ENCODE data around the gene SORCS2. TPM values are rescaled to one million over a fixed set of nuclear protein-coding genes. Genes with fewer than 3 reads are reported as not detected.

SORCS2 gene
- total RNA-seq, 1 experiment from 2014 or later = 0.91 TPM

- no peak for DNase-seq (ENCODE audit: low read depth)
Measured at GRCh38 chr4:7741946-7742806, 549.8 kb downstream of the SORCS2 start.

GRCh38 chr4:7742807-7743280 is 550.5 kb downstream of the SORCS2 start:
- no peak for DNase-seq (ENCODE audit: low read depth)

- no peak for DNase-seq (ENCODE audit: low read depth)
Measured at GRCh38 chr4:7744142-7744804, 551.9 kb downstream of the SORCS2 start.

DNA sequence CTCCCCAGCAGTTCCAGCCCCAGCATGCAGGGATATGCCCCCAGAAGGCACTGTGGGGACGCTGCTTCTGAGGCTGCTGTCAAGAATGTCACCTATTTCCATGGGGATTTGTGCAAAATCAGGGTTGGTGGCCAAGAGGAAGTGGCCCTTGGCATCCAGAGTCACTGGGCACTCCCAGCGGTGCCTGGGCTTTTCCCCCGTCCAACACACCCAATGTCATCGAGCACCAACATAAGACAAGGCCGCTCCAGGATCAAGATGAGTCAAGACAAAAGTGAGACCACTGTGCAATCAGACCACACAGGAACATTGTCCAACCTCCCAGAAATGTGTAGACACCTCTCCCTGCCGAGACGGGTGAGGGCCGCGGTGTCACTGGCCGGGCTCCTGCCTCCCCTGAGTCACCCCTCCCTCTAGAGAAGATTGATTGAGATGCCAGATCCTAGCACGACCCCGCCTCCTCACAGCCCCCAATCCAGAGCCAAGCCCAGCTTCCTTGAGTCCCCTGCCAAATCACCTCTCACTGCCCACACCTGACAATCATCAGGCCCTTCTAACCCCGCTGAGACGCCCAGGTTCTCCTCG is 553.1 kb downstream of the SORCS2 start:
- DNase-seq (ENCODE audit: low read depth) = no peak

GRCh38 chr4:7746351-7747061 is 554.2 kb downstream of the SORCS2 start:
- DNase-seq (ENCODE audit: low read depth) = no peak

- no peak for DNase-seq (ENCODE audit: low read depth)
Measured at GRCh38 chr4:7747062-7747385, 554.7 kb downstream of the SORCS2 start.

- DNase-seq (ENCODE audit: low read depth) = no peak
Measured at GRCh38 chr4:7747566-7747965, 555.2 kb downstream of the SORCS2 start.

DNA sequence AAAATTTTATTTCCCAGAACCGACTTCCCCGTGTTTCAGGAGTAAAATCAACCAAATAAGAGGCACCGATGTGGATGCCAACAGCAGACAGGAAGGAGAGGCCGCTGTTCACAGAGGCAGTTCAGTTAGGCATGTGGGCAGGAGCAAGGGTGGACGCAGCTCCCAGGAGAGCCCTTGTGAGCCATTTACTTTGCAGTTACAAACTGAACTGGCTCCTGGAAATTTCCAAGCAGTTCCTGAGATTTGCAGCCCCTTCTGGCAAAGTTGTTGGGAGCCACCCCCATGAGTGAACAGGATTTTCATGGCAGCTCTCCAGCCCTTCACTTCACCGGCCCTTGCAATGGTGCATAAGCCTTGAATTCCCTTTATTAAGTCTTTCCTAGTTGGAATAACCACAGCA is 558.2 kb downstream of the SORCS2 start:
- DNase-seq (ENCODE audit: low read depth) = no peak

DNA sequence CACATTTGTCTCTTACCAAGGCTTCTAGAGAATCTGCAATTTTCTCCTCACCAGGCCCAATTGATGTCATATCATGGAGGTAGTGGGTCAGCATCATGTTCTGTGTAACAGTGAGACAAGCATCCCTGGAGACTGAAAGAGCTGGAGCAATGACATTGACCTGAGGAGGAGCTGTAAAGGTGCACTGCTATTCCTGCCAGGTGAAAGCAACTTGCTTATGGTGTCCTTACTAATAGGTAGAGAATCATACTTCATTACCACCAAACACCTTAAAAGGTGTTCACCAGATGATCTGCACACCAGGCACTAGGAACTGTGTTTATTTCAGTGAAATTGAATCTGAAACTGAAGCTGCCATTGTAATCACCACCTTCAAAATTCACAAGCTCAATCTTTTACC is 558.6 kb downstream of the SORCS2 start:
- DNase-seq (ENCODE audit: low read depth) = no peak

DNA sequence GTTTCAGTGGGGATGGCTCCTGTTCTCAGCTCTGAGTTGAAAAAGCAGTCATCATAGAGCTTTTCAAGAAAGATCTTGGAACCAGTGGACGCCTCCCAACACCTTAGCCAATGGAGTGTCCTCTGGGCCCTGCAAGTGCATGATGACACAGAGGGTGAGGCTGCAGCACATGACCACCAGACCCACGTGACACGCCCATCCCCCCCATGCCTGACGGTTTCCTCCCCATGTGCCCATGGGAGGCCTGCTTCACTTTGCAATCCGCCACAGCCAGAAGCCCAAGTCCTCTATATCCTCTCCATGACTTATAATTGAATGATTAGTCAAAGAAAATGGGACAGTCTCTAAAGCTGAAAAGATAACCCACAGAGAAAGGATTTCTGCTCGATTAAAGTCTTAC is 560.3 kb downstream of the SORCS2 start:
- peak; percentile 39 for DNase-seq (ENCODE audit: low read depth)

DNA sequence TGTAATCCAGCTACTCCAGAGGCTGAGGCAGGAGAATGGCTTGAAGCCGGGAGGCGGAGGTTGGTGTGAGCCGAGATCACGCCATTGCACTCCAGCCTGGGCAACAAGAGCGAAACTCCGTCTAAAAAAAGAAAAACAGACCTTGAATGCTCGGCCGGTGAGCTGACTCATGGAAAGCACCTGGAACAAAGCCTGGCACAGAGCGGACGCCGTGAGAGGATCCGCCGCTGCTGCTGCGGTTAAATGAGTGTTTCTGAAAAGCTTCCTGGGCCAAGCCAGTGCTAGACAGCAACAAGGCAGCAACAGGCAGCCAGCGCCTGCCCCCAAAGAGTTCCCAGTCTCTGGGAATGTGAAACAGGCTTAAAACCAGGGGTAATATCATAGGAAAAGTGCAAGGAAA is 560.9 kb downstream of the SORCS2 start:
- DNase-seq (ENCODE audit: low read depth) = peak; percentile 58

- DNase-seq (ENCODE audit: low read depth) = no peak
Measured at GRCh38 chr4:7753931-7754465, 561.7 kb downstream of the SORCS2 start.

- DNase-seq (ENCODE audit: low read depth) = no peak
Measured at GRCh38 chr4:7754565-7755262, 562.4 kb downstream of the SORCS2 start.

DNA sequence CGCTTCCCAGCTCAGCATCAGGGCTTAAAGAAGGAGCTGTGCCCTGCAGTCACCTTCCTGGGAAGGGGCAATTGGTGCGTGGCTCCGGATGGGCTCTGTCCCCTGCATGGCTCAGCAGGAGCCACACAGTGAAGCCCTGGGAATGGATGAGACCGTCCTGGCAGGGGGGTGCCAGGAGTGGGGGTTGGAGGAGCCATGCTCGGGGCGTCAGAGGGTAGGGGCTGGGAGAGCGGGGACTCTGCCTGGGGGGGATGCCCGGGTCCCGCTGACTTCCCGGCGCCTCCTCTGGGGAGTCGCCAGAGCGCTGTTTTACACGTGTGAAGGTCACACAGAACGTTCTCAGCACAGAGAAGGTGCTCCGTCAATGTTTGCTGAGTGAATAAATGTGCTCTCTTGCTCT is 563.2 kb downstream of the SORCS2 start:
- DNase-seq (ENCODE audit: low read depth) = no peak

DNA sequence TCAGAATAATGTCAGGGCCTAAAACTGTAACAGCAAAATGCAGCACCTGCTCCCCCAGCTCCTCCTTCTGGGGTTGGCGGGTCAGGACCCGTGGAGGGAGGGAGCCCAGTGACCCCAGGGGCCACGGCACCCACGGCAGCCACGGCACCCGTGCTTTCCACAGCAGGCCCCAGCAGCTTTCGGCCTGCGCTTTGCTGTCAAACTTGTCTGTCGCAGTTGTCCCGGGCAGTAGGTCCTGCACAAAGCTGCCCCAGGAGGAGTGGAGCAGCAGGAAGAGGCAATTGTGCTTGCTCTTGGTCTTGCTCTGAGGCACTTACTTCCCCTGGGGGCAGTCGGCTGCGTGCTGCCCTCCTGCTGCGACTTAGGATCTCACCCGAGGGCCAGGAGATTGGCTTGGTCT is 563.7 kb downstream of the SORCS2 start:
- DNase-seq (ENCODE audit: low read depth) = no peak

DNA sequence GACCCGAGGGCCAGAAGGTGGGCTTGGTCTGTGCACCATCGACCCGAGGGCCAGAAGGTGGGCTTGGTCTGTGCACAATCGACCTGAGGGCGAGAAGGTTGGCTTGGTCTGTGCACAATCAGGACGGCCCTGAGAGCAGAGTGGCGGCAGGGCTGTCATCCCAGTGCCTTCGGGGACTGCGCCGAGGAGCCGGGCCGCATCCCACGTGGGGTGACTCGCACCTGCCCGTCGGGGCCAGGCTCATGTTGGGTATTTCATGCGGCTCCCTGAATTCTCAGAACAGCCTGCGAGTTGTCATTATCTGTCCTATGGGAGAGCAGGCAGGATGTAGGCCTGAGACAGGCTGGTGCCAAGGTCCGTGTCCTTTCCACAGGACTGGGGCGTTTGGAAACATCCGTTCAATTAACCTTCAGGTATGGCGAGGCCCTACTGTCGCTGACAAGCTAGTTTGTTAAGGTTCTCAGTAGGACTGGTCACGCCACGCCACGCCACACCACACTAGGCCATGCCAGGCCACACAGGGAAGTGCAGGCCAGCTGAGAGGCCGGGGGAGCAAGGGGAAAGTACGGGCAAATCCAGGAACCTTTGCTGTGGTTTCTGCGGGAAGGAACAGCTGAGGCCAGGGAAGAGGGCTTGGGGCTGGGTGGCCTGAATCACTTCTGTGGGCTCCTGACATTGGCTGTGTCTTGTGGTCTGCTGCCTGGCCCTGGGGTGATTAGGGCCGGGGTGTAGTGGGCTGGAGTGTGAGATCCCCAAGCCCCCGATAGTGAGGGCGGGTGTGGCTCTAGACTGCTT is 564.4 kb downstream of the SORCS2 start:
- peak; percentile 37 for DNase-seq (ENCODE audit: low read depth)

DNA sequence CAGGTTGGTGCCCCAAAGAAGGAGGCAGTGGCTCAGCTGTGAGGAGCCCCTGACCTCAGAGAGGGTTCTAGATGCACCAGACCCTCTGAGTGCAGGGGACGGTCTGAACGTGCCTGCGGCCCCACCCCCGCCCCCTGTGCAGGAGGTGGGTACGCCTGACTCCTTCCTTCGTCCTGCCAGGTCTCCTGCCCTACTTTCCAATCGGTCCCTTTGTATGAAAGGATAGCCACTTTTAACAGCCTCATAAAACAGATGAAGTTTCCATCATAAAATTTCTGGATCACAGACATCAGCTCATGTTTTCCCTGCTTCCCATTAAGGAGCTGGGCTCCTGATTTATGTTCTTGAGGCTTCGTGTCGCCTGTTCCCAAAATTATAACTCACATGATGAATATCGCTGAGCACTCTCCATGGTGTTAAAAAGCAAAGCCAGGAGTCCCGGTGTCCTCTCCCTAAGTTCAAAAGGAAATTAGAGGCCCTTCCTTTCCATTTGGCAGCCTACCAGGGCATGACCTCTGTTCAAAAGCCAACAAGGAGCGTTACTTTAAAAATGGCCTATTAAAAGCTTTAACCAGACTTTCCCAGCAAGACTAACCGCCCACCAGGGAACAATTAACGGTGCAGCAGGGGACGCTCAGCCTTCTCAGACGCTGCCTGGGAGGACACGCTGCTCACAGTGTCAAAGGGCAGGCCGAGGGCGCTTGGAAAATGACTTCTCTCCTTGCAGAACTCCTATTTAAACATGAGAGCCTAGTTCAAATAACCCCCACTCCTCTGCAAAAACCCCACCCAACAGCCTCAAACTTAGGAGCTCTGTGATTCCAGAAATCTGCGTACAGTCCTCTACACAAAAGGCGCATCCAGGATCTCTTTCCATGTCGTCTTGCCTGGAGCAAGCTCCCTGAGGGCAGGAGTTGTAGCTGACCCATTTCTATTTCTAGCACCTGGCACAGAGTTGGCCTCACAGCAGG is 565.4 kb downstream of the SORCS2 start:
- no peak for DNase-seq (ENCODE audit: low read depth)

- no peak for DNase-seq (ENCODE audit: low read depth)
Measured at GRCh38 chr4:7758476-7758875, 566.1 kb downstream of the SORCS2 start.

GRCh38 chr4:7759216-7759615 is 566.9 kb downstream of the SORCS2 start:
- no peak for DNase-seq (ENCODE audit: low read depth)
